Subcutaneous abdominal adipose tissue (tissue), 5 donors: ENCODE data around the gene HFE.

Source experiments
- H3K27ac ChIP-seq: one replicate; pipeline ENCODE4 v1.7.0; 2013; ENCODE audit warnings: low read depth, mild to moderate bottlenecking, inconsistent platforms, low read length, moderate library complexity
- H3K27me3 ChIP-seq, 5 donors: one replicate each; pipeline ENCODE4 v1.7.0; 2013; ENCODE audit warnings: low read length in 5 of 5, inconsistent platforms in 1 of 5; ENCODE audit not compliant: control insufficient read depth in 5 of 5, insufficient read depth in 4 of 5
- H3K36me3 ChIP-seq, 5 donors: one replicate each; pipeline ENCODE4 v1.7.0; 2013; ENCODE audit warnings: low read length in 5 of 5; ENCODE audit not compliant: control insufficient read depth in 5 of 5, insufficient read depth in 5 of 5
- H3K4me1 ChIP-seq, 5 donors: one replicate each; pipeline ENCODE4 v1.7.0; 2013; ENCODE audit warnings: low read length in 5 of 5, mild to moderate bottlenecking in 3 of 5, moderate library complexity in 1 of 5; ENCODE audit not compliant: control insufficient read depth in 5 of 5, insufficient read depth in 5 of 5
- H3K4me3 ChIP-seq, 5 donors: one replicate each; pipeline ENCODE4 v1.7.0; 2013; ENCODE audit warnings: low read length in 5 of 5, low read depth in 1 of 5
- H3K9ac ChIP-seq, 5 donors: one replicate each; pipeline ENCODE4 v1.7.0; 2013; ENCODE audit warnings: low read length in 5 of 5, mild to moderate bottlenecking in 4 of 5, moderate library complexity in 3 of 5
- H3K9me3 ChIP-seq, 5 donors: one replicate each; pipeline ENCODE4 v1.7.0; 2013; ENCODE audit warnings: low read length in 5 of 5; ENCODE audit not compliant: control insufficient read depth in 5 of 5
- donor health status: healthy.
- donor health status: healthy.
- donor health status: healthy.
- donor health status: healthy.
- donor health status: healthy.

Gene HFE

DNA sequence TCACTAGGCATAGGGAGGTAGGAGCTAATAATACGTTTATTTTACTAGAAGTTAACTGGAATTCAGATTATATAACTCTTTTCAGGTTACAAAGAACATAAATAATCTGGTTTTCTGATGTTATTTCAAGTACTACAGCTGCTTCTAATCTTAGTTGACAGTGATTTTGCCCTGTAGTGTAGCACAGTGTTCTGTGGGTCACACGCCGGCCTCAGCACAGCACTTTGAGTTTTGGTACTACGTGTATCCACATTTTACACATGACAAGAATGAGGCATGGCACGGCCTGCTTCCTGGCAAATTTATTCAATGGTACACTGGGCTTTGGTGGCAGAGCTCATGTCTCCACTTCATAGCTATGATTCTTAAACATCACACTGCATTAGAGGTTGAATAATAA, 1.1 kb downstream of the HFE start:
- Histone ChIP-seq H3K9ac (peak overlapping the region; percentile 73 to 90 (median 84)), H3K27ac (peak overlapping the region; percentile 81), H3K27me3 (no peaks in the 10 kb centered on the region), H3K36me3 (peaks cover 0 to 3% (median under 1%) of the 10 kb centered on the region in 5 donors), H3K9me3 (no peaks in the 10 kb centered on the region), H3K4me1 (peaks cover 2 to 36% (median 22%) of the 10 kb centered on the region in 5 donors), H3K4me3 (peak overlapping the region; percentile 88 to 95 (median 92))

DNA sequence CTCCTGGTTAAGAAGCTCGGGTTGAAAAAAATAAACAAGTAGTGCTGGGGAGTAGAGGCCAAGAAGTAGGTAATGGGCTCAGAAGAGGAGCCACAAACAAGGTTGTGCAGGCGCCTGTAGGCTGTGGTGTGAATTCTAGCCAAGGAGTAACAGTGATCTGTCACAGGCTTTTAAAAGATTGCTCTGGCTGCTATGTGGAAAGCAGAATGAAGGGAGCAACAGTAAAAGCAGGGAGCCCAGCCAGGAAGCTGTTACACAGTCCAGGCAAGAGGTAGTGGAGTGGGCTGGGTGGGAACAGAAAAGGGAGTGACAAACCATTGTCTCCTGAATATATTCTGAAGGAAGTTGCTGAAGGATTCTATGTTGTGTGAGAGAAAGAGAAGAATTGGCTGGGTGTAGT, 2.0 kb downstream of the HFE start:
- Histone ChIP-seq H3K27ac (no peak overlapping the region), H3K4me3 (no peak overlapping the region), H3K9ac (peak overlapping the region in 1 of 5 donors; percentile 22), H3K27me3 (no peaks in the 10 kb centered on the region), H3K9me3 (no peaks in the 10 kb centered on the region), H3K4me1 (peaks cover 2 to 44% (median 26%) of the 10 kb centered on the region in 5 donors), H3K36me3 (peaks cover 0 to 7% (median 2%) of the 10 kb centered on the region in 5 donors)

DNA sequence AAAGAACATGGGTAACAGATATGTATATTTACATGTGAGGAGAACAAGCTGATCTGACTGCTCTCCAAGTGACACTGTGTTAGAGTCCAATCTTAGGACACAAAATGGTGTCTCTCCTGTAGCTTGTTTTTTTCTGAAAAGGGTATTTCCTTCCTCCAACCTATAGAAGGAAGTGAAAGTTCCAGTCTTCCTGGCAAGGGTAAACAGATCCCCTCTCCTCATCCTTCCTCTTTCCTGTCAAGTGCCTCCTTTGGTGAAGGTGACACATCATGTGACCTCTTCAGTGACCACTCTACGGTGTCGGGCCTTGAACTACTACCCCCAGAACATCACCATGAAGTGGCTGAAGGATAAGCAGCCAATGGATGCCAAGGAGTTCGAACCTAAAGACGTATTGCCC, 5.2 kb downstream of the HFE start:
- H3K36me3 ChIP-seq, result peaks cover 0 to 7% (median 2%) of the 10 kb centered on the region in 5 donors
- peaks cover 2 to 45% (median 28%) of the 10 kb centered on the region in 5 donors for H3K4me1 ChIP-seq
- H3K27ac ChIP-seq, result no peak overlapping the region
- H3K4me3 ChIP-seq, result no peak overlapping the region
- no peak overlapping the region for H3K9ac ChIP-seq
- no peaks in the 10 kb centered on the region for H3K27me3 ChIP-seq
- H3K9me3 ChIP-seq, result no peaks in the 10 kb centered on the region

DNA sequence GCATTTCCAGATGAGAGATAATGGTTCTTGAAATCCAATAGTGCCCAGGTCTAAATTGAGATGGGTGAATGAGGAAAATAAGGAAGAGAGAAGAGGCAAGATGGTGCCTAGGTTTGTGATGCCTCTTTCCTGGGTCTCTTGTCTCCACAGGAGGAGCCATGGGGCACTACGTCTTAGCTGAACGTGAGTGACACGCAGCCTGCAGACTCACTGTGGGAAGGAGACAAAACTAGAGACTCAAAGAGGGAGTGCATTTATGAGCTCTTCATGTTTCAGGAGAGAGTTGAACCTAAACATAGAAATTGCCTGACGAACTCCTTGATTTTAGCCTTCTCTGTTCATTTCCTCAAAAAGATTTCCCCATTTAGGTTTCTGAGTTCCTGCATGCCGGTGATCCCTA, 6.8 kb downstream of the HFE start:
- H3K27ac ChIP-seq, result no peak overlapping the region
- H3K9ac ChIP-seq, result no peak overlapping the region
- peaks cover 0 to 7% (median 2%) of the 10 kb centered on the region in 5 donors for H3K36me3 ChIP-seq
- H3K4me3 ChIP-seq, result no peak overlapping the region
- H3K4me1 ChIP-seq, result peaks cover 2 to 32% (median 14%) of the 10 kb centered on the region in 5 donors
- H3K27me3 ChIP-seq, result no peaks in the 10 kb centered on the region
- H3K9me3 ChIP-seq, result no peaks in the 10 kb centered on the region

DNA sequence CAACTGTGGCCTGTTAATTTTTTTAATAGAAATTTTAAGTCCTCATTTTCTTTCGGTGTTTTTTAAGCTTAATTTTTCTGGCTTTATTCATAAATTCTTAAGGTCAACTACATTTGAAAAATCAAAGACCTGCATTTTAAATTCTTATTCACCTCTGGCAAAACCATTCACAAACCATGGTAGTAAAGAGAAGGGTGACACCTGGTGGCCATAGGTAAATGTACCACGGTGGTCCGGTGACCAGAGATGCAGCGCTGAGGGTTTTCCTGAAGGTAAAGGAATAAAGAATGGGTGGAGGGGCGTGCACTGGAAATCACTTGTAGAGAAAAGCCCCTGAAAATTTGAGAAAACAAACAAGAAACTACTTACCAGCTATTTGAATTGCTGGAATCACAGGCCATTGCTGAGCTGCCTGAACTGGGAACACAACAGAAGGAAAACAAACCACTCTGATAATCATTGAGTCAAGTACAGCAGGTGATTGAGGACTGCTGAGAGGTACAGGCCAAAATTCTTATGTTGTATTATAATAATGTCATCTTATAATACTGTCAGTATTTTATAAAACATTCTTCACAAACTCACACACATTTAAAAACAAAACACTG, 10.1 kb downstream of the HFE start:
- Histone ChIP-seq H3K9ac (no peak overlapping the region), H3K27me3 (no peaks in the 10 kb centered on the region), H3K27ac (no peak overlapping the region), H3K4me1 (peaks cover 0 to 21% (median 4%) of the 10 kb centered on the region in 5 donors), H3K4me3 (no peak overlapping the region), H3K36me3 (peaks cover 0 to 7% (median 2%) of the 10 kb centered on the region in 5 donors), H3K9me3 (no peaks in the 10 kb centered on the region)

DNA sequence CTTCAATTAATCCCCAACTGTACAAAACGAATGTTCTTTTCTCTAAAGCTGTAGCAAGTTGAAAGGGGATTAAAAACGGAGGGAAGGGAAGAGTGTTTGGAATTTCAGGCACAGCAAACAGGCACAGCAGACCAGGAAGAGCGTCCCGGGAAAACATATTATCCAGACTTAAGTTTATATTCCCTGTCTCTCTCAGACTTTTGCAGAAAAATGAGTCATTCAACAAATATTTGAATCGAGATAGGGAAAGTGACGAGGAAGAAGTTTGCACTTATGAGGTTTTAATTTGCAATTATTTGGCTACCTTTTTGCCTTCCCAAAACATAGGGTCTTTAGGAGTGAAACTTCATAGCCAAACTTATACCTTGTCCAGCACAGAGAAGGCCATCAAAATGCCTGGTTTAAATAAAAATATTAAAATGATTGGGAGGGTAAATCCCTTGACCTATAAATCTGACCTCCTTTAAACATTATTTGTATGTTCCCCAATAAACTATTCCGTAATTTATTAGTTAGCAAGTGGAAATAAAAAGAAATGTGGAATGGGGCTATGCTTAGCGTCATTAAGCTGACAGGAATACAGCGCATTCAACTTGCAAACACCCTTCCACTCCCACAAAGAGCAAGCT, 16.0 kb downstream of the HFE start:
- peak overlapping the region; percentile 63 to 93 (median 76) for H3K4me3 ChIP-seq
- H3K4me1 ChIP-seq, result peaks cover 2 to 15% (median 14%) of the 10 kb centered on the region in 5 donors
- H3K27ac ChIP-seq, result peak overlapping the region; percentile 78
- H3K9me3 ChIP-seq, result no peaks in the 10 kb centered on the region
- peak overlapping the region in 3 of 5 donors; percentile 4 to 32 (median 8) for H3K9ac ChIP-seq
- no peaks in the 10 kb centered on the region for H3K27me3 ChIP-seq
- no peaks in the 10 kb centered on the region for H3K36me3 ChIP-seq

DNA sequence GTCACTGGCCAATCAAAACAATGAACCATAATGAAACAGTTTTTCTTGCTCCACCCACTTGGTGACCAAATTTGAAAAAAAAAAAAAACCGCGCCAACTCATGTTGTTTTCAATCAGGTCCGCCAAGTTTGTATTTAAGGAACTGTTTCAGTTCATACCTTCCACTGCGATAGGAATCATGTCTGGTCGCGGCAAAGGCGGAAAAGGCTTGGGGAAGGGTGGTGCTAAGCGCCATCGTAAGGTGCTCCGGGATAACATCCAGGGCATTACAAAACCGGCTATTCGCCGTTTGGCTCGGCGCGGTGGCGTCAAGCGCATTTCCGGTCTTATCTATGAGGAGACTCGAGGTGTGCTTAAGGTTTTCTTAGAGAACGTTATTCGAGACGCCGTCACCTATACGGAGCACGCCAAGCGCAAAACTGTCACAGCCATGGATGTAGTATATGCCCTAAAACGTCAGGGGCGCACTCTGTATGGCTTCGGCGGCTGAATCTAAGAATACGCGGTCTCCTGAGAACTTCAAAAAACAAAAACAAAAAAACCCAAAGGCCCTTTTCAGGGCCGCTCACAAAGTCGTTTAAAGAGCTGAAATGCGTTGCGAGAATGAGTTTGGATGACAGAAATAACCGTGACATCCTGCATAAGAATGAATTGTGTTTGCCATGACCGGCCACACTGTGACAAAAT, 16.7 kb downstream of the HFE start:
- H3K27ac ChIP-seq, result peak overlapping the region; percentile 78
- H3K9ac ChIP-seq, result peak overlapping the region in 4 of 5 donors; percentile 8 to 78 (median 62)
- peak overlapping the region; percentile 63 to 93 (median 76) for H3K4me3 ChIP-seq
- H3K9me3 ChIP-seq, result no peaks in the 10 kb centered on the region
- H3K4me1 ChIP-seq, result peaks cover 2 to 15% (median 14%) of the 10 kb centered on the region in 5 donors
- no peaks in the 10 kb centered on the region for H3K27me3 ChIP-seq
- H3K36me3 ChIP-seq, result no peaks in the 10 kb centered on the region

DNA sequence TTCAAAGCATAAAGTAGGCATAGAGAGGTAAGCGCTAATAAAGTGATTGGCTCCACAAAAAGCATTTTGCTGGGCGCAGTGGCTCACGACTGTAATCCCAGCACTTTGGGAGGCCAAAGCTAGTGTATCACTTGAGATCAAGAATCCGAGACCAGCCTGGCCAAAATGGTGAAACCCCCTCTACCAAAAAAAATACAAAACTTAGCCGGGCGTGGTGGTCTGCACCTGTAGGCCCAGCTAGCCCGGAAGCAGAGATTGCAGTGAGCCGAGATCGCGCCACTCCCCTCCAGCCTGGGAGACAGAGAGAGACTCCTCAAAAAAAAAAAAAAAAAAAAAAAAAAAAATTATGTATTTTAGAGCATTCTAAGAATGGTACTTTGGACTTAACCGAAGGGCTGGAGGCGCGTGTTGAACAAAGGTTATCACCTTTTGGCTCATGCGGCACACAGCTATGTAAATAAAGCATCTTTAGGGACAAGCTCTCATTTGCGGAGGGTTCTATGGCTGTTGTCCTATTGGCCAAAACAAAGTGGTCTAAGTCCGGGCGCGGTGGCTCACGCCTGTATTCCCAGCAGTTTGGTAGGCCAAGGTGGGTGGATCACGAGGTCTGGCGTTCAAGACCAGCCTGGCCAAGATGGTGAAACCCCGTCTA, 17.4 kb downstream of the HFE start:
- H3K9me3 ChIP-seq, result no peaks in the 10 kb centered on the region
- peak overlapping the region; percentile 78 for H3K27ac ChIP-seq
- no peaks in the 10 kb centered on the region for H3K27me3 ChIP-seq
- no peaks in the 10 kb centered on the region for H3K36me3 ChIP-seq
- peak overlapping the region in 3 of 5 donors; percentile 8 to 78 (median 60) for H3K9ac ChIP-seq
- H3K4me3 ChIP-seq, result peak overlapping the region; percentile 63 to 93 (median 76)
- H3K4me1 ChIP-seq, result peaks cover 2 to 15% (median 14%) of the 10 kb centered on the region in 5 donors

DNA sequence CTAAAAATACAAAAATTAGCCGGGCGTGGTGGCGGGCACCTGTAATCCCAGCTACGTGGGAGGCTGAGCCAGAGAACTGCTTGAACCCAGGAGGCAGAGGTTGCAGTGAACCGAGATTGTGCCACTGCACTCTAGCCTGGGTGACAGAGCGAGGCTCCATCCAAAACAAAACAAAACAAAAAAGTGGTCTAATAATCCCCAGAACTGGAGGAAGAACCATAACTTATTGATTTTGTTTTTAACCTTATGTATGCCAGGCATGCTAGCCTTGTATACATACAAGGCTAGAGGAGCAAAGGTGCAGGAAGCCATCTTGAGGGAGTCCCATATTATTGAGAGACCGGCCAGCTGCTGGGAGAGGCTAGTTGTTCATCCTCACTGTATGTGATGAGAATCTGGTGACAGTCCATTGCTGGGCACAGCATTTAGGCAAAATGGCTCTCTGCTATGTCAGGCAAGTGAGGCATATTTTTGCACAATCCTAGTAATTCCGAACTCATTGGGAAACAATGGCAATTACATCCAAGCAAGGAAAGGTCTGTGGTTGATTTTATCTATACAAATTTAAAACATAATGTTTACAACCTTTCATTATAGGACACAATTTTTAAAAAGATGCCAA, 18.0 kb downstream of the HFE start:
- Histone ChIP-seq H3K4me1 (peaks cover 2 to 15% (median 14%) of the 10 kb centered on the region in 5 donors), H3K27ac (no peak overlapping the region), H3K4me3 (no peak overlapping the region), H3K36me3 (no peaks in the 10 kb centered on the region), H3K27me3 (no peaks in the 10 kb centered on the region), H3K9ac (no peak overlapping the region), H3K9me3 (no peaks in the 10 kb centered on the region)
